C4-2B (cell line): Measurements from ENCODE around the gene SERPINB5.

Experiments
- ZFX ChIP-seq: fragments of 450-650 bp; IDR thresholded peaks from 2 replicates; pipeline ENCODE4 v1.6.1; 2017
- TF ChIP-seq, protein P1 (sequence below): fragments of 450-650 bp; conservative IDR thresholded peaks from 2 replicates; pipeline ENCODE4 v1.5.1; 2017; ENCODE audit warnings: mild to moderate bottlenecking

DNA sequence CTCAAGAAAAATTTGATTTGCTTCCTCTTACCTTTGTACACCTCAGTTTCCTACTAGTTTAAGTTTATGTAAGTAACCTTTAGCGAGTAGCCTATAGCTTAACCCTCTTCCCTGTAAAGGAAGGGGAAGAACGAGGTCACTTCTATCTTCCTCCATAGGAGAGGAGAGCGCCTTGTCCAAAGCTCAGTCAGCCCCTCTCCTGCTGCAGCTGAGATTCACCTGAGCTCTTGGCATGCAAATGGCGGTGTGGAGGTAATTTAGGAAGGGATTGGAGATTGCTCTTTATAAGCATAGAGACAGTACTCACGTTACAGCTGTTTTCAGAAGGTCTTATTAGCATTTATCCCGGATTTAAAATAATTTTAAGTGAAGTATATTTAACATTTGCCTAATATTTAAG, 37.6 kb downstream of the SERPINB5 start:
- TF ChIP-seq, protein P1, sequence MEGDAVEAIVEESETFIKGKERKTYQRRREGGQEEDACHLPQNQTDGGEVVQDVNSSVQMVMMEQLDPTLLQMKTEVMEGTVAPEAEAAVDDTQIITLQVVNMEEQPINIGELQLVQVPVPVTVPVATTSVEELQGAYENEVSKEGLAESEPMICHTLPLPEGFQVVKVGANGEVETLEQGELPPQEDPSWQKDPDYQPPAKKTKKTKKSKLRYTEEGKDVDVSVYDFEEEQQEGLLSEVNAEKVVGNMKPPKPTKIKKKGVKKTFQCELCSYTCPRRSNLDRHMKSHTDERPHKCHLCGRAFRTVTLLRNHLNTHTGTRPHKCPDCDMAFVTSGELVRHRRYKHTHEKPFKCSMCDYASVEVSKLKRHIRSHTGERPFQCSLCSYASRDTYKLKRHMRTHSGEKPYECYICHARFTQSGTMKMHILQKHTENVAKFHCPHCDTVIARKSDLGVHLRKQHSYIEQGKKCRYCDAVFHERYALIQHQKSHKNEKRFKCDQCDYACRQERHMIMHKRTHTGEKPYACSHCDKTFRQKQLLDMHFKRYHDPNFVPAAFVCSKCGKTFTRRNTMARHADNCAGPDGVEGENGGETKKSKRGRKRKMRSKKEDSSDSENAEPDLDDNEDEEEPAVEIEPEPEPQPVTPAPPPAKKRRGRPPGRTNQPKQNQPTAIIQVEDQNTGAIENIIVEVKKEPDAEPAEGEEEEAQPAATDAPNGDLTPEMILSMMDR: no peak
- no peak for TF ChIP-seq ZFX
